NCI-H187 treated with DMSO at 0.1 percent for 48 hours (cell line): ENCODE data around the gene SPTA1.
"Not testable (repeated sequence)": the region's sequence is repeated elsewhere in the genome, so short reads cannot be mapped to it uniquely, and the experiment has no call there.

ENCODE experiments used
- DNase-seq: peaks from one replicate; lab custom pipeline; 2025; lab: John Stamatoyannopoulos, UW

The SPTA1 gene

DNA sequence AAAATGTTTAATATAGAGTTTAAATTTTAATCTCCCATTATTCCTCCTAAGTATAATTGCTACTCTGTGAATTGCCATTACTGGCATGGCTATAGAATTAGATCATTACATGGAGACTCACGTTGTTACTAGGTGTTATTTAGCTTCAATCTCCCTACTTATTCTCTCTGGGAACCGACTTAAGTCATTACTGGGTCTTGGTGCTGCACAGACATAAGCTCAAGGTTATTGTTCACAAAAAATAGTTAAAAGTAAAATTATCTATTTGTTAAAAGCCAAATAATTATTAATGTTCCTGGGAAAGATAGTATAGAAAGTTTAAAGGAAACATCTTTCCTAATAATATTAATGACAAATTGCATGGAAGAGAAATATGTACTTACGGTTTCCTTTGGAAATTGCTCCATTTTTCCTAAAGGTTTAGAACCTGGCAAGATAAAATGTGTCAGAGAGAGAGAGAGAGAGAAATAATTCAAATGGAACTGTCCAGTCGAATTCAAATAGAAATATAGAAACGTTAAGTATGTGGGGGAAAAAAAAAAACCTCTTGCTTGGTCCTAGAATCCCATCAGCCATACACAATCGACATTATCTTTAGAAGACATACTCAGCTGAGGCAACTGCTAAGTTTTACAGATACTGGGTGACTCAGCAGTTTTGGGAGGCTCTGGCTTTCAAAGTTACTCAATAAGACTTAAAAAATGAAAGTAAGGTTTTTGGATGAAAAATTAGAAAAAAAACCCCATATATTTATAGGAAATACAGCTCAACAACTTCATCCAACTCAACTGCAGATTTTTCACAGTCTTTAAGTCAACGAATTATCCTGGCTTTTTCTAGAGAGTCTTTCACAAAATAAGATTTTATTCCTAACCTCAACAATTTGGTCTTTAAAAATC, at the start of gene SPTA1:
SPTA1 (minus strand) TSS at position 605 of the 899 bp plus-strand sequence; CDS start at position 407, 198 bp downstream.
- no peak for DNase-seq

DNA sequence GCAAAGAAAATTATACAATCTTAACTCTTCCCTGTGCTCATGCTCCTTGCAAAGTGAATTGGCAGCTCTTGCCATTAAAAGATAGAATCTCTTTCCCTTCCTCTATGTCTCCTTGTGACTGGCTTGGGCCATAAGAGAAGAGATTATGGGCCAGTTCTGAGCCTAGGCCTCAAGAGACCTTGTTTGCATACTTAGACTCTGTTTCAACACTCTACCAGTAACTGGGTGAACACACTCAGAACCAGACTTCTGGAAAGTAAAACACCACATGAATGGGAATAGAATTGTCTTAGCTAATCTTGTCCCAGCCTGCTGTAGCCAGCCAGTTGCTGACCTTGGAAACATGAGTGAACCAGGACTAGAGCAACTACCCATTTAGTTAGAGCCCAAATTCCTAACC, 49.3 kb upstream of the SPTA1 start:
- DNase-seq, result no peak

DNA sequence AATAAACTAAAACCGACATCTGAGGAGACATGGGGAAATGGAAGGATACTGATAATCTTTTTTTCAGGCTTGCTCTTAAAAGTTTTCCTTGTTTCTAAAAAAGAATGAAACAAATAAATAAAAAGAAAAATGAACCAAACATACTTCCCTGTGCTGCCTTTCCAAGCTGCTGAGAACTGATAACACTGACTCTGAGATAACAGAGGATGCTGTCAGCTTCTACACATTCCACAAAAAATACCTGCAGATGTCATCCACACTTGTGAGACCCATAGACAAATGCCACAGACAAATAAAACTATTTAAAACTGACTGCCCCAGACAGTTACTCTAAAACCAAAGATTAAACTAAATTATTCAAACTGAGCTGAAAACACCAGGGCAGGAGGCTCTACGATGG, 46.0 kb upstream of the SPTA1 start:
- no peak for DNase-seq

DNA sequence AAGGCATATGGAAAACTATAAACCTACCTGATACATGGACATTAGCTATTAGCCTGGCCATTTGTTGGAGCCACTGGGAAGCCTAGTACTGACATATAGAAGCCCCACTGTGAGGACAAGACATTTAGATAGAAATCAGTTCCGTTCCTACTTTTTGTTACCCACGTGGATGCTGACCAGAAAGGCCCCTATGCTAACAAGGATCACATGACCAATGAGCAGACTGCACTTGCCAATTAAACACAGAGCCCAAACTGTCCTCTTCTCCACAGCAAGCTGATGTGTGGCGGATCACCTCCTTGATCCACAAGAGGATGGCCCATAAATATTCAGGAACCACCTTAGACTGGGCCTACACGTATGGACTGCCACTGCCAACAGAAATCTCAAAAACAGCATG, 45.2 kb upstream of the SPTA1 start:
- no peak for DNase-seq

DNA sequence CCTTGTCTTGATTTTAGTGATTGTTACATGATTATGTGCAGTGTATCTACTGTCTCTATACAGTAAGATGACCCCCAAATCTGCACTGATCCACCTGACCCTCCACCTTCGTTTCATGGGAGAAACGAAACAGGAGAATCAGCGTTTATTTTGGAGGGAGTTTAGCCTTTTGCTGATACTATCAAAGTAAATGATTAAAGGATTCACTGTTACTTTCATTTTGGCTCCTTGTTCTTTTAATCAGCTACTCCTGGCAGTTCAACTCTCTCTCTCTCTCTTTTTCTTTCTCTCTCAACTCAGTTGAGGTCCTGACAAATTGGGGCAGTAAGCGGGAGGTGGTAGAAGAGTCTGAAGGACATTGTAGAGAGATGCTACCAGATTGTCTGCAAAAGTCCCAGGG, 43.9 kb upstream of the SPTA1 start:
- no peak for DNase-seq

DNA sequence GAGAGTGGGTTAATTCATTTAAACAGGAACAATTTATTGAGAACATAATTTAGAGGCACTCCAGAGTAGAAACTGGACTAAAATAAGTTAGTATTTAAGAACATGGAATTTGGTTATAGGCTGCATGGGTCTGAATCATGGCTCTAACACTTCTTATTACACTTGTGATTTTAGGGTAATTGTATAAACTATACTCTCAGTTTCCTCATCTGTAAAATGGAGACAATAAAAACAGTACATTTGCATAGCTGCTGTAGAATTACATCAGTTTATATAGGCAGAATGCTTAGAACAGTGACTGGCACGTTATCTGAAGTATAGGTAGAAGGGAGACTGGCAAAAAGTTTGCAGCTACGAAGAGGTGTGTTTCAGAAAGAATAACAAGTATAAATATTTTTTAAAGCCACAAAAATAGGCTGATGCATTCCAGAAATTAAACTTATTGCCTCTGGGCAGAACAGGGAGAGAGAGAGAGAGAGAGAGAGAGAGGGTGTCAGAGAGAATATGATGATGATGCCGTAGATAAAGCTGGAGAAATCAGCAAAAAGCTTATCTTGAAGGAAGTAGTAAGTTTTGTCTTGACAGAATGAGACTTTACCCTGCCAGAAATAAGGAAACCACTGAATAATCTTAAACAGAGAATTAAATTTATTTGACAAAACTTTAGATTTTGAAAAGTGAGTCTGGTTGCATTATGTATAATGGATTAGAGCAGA, 42.2 kb upstream of the SPTA1 start:
- no peak for DNase-seq

DNA sequence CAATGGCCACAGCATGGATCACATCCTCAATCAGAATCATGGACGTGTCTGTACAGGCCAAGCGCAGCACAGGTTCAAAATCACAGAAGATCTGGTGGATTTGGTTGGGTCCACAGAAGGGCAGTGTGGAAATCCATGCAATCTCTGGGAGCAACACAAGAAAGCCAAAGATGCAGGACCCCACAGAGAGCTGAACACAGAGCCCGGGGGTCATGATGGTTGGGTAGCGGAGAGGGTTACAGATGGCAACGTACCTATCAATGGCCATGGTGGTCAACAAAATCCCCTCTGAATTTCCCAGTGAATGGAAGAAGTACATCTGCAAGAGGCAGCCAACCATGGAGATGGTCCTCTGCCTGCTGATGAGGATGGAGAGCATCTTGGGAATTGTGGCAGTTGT, 37.9 kb upstream of the SPTA1 start:
- no peak for DNase-seq

DNA sequence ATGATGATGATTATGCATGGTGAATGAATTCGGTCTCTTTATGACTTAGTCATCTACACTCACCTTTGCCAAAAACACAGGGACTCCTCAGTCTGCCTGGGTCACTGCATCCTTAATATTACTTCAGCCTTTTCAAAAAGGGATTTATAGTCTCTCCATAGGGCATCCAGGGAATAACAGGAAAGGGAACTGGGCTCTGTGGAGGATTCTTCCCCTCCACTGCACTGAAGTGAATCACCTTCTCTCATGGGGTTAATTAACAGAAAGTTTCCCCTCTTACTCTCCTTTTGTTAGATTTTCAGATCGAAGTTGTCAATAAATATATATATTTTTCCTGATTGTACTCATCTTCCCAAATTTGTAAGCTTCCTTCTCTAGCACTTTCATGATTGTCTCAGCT, 34.1 kb upstream of the SPTA1 start, which contains the start of gene OR6K3:
OR6K3 (minus strand) TSS at position 101 of the 400 bp plus-strand sequence. CDS start 2,605 bp downstream, outside the sequence.
- no peak for DNase-seq

DNA sequence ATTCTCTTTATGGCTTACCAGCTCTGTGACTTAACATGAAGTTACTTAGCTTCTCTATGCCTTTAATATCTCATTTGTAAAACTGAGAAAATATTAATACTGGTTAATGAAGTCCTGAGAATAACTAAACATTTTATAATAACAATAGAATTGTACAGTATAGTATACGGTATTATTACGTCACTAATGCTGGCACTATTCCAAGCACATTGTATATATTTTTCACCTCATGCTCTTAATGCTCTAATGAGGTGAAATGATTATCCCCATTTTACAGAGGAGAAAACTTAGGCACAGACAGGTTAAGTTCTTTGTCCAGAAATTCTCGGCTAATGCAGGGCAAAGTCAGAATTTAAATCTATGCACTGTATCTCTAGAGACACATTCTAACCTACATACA, 33.1 kb upstream of the SPTA1 start:
- no peak for DNase-seq

DNA sequence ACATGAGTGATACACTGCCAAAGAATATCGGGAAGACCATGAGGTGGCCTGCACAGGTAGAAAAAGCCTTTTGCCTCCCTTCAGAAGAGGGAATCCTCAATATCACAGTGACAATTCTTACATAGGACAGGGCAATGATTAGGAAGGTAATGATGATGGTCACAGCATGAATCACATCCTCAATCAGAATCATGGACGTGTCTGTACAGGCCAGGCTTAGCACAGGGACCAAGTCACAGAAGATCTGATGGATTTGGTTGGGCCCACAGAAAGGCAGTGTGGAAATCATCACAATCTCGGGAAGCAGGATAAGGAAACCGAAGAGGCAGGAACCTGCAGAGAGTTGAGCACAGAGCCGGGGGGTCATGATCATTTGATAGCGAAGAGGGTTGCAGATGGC, 30.8 kb upstream of the SPTA1 start:
- DNase-seq, result no peak

DNA sequence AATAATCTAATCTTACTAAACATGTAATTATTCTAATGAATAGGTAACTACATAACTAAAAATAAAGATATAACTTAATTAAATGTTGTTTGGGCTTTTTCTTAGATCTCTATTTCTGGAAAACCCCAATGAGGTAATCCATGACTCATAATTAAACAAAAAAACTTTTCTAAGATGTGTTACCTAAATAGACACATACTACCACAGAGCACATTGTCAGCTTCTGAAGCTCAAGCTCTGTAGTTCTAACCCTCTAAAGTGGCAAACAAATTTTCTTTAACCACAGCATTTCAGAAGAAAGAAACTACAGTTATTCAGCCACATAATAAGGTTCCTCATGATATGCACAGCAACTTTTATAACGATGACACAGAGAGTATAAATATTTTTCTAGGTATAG, 29.8 kb upstream of the SPTA1 start:
- no peak for DNase-seq

DNA sequence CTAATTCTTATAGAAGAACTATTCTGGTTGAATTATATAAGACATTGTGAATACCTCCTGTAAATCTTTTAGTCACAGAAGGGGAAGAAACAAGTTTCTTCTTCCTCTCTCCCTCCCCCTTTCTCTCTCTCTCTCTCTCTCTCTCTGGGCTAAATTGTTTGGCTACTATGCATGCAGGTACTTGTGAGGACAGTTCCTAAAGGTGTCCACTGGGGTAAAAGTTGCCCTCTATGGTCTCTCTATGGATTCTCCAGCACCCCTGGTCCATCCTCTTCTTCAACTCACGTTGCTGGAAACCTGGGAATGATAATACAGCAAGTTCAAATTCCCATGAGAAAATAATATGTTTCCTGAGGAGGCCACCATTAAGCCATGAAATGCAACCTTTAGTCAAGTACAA, 28.2 kb upstream of the SPTA1 start:
- DNase-seq, result no peak

DNA sequence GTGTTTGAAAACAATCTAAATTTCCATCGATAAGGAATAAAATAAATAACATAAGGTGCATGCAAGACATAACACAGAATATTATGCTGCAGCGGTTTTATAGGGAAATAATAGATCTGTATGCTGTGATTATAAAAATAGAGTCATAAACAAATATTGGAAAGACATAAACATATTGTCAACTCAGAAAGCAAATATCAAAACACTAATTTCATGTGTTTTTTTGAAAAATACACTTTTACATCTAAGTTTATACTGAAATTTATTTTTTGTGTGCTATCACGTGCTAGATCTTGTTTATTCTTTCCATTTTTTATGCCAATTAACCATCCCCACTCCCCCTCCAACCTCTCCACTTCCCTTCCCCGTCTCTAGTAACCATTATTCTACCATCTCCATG, 24.6 kb upstream of the SPTA1 start:
- DNase-seq, result no peak

DNA sequence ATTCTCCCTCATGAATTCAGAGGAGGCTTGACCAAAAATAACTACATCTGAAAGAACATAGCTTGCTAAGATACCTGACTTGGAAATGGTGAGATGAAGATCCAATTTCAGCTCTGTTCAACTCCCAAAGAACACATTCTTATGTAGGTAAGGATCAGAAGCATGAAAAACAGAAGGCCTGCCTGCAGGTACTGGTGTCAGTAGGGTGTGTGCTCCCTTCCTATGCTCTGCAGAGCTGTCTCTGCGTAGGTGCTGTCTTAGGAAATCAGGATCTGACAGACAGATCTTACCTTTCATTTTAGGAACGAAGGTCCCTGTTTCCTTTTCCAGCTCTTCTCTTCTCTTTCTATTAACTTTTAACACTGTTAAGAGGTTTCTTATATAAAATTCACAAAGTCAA, 19.6 kb upstream of the SPTA1 start:
- no peak for DNase-seq

DNA sequence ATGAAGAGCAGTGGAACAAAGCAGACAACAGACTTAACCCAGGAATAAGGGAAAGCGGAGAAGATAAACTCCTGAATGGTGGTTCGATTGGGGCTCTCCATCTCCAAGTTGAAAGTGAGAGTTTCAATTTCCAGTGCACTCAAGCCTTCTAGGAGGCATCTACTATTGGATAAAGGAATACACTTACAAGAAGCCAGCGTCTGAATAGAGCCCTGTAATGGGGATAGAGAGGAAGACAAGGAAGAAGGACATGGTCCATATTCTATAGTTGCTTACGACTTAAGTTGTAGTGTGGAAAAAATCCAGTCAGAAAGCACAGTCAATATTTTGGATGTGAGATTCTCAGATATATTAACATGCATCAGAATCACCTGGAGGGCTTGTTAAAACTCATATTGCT, 14.0 kb upstream of the SPTA1 start, which contains the start of gene OR6K2:
OR6K2 (minus strand) TSS at position 101 of the 400 bp plus-strand sequence; CDS start at position 101, 0 bp downstream.
- no peak for DNase-seq

DNA sequence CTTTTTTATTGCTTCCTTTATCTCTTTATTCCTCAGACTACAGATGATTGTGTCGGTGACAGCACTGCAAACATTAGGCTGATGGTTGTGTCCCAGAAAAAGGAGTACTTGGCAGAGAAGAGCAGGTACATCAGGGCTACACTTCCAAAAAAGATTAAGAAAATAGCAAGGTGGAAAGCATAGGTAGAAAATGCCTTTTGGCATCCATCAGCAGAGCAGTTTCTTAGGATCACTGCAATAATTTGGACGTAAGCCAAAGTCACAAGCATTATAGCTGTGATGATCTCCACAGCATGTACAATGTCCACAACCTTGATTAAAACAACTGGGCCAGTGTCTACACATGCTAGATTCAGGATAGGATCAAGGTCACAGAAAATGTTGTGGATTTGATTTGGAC, 8.1 kb upstream of the SPTA1 start:
- DNase-seq, result no peak

DNA sequence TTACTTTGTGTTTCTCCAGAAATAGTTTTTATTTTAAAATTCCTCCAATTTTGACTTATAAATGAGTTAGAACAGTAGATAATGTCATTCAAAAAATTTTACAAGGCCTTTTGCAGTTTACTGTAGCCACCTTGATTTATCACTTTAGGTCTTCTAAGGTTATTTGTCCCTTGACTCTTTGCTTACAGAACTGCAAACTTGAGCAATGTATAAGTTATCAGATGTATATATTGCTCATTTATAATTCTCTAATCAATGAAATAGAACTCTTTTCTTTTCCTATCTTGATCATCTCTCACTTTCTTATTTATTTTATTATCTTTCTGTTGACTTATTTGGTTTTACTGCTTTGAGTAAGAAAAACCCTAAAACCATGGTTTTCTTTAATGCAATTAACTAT, 5.8 kb upstream of the SPTA1 start:
- DNase-seq, result no peak

DNA sequence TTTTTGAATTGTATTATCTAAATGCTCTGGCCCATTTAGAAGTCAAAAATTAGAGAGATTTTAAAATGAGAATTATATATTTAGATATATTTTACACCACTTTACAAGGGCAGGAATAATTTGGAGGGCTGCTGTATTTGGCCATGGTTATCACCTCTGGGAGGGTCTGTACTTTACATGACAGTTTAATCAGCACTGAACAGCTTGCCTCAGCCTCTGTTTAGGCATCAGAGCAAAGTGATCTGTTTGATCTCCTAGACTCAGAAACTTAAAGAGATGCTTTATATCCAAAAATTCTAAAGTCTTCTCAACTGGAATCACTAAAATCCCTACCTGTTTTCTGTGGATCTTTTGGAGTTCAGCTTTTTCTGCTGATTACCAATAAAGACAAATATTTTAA, 5.4 kb upstream of the SPTA1 start:
- DNase-seq, result no peak

DNA sequence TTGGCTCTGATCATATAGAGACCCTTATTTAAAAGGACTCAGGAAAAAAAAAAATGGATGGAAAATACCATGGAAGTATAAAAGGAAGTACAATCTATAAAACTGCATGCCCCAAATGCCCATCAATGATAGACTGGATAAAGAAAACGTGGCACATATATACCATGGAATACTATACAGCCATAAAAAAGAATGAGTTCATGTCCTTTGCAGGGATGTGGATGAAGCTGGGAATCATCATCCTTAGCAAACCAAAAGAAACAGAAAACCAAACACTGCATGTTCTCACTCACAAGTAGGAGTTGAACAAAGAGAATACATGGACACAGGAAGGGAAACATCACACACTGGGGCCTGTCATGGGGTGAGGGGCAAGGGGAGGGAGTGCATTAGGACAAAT, 4.6 kb upstream of the SPTA1 start:
- not testable (repeated sequence) for DNase-seq

DNA sequence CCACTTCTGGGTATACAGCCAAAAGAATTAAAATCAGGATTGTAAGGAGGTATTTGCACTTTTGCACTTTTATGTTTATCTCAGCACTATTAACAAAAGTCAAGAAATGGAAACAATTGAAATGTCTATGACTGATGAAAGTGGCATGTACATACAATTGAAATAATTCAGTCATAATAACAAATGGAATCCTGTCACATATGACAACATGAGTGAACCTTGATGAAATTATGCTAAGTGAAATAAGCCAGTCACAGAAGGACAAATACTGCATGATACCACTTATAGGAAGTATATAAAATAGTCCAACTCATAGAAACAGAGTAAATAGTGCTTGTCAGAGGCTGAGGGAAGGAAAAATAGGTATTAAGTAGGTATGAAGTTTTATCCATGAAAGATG, 3.4 kb upstream of the SPTA1 start:
- DNase-seq, result no peak

DNA sequence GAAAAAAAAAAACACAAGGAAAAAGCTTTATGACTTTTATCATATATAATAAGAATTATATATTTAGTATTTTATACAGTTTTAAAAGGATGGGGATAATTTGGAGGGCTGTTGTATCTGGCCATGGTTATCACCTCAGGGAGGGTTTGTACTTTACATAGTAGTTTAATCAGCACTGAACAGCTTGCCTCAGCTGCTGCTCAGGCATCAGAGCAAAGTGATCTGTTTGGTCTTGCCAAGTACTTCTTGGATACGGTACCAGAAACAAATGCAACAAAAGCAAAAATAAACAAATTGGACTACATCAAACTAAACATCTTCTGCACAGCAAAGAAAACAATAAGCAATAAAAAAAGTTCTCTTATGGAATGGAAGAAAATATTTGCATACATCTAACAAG, 2.6 kb upstream of the SPTA1 start:
- DNase-seq, result no peak

DNA sequence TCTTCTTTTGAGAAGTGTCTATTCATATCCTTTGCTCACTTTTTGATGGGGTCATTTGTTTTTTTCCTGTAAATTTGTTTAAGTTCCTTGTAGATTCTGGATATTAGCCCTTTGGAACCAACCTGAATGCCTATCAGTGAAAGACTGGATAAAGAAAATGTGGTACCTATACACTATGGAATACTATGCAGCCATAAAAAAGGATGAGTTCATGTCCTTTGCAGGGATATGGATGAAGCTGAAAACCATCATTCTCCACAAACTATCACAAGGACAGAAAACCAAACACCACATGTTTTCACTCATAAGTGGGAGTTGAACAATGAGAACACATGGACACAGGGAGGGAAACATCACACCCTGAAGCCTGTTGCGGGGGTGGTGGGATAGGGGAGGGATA, 1.8 kb upstream of the SPTA1 start:
- not testable (repeated sequence) for DNase-seq

DNA sequence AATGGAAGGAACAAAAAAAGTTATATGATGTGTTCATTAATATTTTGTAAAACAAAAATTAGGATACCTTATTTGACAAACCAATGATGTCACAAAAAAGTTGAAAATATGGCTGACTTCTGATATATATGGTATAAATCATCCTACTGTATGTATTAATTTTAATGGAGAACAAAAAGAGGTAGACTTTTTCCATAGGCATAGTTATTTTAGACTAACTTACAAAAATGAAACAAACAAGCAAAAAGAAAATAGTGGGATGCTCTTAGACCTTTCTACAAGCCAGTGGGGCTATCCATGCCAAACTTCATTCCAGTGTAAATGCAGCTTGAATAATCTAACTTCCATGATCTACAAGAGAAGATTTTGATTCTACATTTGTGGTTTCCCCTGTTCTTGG, 522 bp upstream of the SPTA1 start:
- DNase-seq, result no peak
